WTC11 (cell line): ENCODE results near the gene FOXP1.

Experiments used
- ETV6 ChIP-seq: sonication (generic); formaldehyde crosslinking; IDR thresholded peaks from 2 replicates; pipeline ENCODE4 v1.8.1; 2022; ENCODE audit warnings: mild to moderate bottlenecking, missing genetic modification reagents
- RELA ChIP-seq: sonication (generic); formaldehyde crosslinking; IDR thresholded peaks from 2 replicates; pipeline ENCODE4 v1.8.1; 2022; ENCODE audit warnings: missing genetic modification reagents, mild to moderate bottlenecking, borderline replicate concordance
- SP1 ChIP-seq: sonication (generic); formaldehyde crosslinking; conservative IDR thresholded peaks from 2 replicates; pipeline ENCODE4 v1.8.1; 2022; ENCODE audit warnings: missing genetic modification reagents
- ZNF121 ChIP-seq: sonication (generic); formaldehyde crosslinking; IDR thresholded peaks from 2 replicates; pipeline ENCODE4 v1.8.0; 2023; ENCODE audit warnings: missing genetic modification reagents
- TF ChIP-seq, protein P1 (sequence below): sonication (generic); formaldehyde crosslinking; IDR thresholded peaks from 2 replicates; pipeline ENCODE4 v1.8.0; 2023; ENCODE audit warnings: missing genetic modification reagents, mild to moderate bottlenecking, borderline replicate concordance
- TF ChIP-seq, protein P2 (sequence below): fragments of 200-600 bp; IDR thresholded peaks from 2 replicates; pipeline ENCODE4 v1.8.0; 2022; ENCODE audit warnings: antibody characterized with exemption
- TF ChIP-seq, protein P3 (sequence below): sonication (generic); formaldehyde crosslinking; IDR thresholded peaks from 2 replicates; pipeline ENCODE4 v1.8.0; 2022; ENCODE audit warnings: mild to moderate bottlenecking, missing genetic modification reagents

DNA sequence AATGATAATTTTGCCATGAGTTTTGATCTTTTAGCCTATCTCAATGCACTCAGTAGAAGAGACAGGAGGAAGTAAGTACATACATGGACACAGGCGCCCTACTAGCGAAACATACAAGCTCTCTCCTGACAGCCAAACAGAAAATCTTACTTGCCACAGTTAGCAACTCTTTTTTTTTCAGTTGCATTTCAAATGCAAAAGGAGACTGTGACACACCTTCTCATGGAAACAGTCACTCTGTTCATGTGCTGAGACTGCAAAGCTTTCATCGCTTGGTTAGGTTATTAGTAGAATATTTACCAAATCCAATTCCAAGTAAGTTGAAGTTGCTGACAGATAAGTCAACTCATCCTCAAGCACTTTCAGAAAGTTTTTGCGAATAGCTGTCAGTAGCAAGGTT, 223.3 kb downstream of the FOXP1 start:
- TF ChIP-seq, protein P1, sequence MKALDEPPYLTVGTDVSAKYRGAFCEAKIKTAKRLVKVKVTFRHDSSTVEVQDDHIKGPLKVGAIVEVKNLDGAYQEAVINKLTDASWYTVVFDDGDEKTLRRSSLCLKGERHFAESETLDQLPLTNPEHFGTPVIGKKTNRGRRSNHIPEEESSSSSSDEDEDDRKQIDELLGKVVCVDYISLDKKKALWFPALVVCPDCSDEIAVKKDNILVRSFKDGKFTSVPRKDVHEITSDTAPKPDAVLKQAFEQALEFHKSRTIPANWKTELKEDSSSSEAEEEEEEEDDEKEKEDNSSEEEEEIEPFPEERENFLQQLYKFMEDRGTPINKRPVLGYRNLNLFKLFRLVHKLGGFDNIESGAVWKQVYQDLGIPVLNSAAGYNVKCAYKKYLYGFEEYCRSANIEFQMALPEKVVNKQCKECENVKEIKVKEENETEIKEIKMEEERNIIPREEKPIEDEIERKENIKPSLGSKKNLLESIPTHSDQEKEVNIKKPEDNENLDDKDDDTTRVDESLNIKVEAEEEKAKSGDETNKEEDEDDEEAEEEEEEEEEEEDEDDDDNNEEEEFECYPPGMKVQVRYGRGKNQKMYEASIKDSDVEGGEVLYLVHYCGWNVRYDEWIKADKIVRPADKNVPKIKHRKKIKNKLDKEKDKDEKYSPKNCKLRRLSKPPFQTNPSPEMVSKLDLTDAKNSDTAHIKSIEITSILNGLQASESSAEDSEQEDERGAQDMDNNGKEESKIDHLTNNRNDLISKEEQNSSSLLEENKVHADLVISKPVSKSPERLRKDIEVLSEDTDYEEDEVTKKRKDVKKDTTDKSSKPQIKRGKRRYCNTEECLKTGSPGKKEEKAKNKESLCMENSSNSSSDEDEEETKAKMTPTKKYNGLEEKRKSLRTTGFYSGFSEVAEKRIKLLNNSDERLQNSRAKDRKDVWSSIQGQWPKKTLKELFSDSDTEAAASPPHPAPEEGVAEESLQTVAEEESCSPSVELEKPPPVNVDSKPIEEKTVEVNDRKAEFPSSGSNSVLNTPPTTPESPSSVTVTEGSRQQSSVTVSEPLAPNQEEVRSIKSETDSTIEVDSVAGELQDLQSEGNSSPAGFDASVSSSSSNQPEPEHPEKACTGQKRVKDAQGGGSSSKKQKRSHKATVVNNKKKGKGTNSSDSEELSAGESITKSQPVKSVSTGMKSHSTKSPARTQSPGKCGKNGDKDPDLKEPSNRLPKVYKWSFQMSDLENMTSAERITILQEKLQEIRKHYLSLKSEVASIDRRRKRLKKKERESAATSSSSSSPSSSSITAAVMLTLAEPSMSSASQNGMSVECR (CRISPR knock-in tag), result no peak
- TF ChIP-seq, protein P2, sequence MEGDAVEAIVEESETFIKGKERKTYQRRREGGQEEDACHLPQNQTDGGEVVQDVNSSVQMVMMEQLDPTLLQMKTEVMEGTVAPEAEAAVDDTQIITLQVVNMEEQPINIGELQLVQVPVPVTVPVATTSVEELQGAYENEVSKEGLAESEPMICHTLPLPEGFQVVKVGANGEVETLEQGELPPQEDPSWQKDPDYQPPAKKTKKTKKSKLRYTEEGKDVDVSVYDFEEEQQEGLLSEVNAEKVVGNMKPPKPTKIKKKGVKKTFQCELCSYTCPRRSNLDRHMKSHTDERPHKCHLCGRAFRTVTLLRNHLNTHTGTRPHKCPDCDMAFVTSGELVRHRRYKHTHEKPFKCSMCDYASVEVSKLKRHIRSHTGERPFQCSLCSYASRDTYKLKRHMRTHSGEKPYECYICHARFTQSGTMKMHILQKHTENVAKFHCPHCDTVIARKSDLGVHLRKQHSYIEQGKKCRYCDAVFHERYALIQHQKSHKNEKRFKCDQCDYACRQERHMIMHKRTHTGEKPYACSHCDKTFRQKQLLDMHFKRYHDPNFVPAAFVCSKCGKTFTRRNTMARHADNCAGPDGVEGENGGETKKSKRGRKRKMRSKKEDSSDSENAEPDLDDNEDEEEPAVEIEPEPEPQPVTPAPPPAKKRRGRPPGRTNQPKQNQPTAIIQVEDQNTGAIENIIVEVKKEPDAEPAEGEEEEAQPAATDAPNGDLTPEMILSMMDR, result no peak
- TF ChIP-seq, protein P3, sequence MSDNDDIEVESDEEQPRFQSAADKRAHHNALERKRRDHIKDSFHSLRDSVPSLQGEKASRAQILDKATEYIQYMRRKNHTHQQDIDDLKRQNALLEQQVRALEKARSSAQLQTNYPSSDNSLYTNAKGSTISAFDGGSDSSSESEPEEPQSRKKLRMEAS (CRISPR knock-in tag), result no peak
- TF ChIP-seq ETV6 (CRISPR knock-in tag), result no peak
- TF ChIP-seq RELA (CRISPR knock-in tag), result no peak
- TF ChIP-seq SP1 (CRISPR knock-in tag), result no peak
- no peak for TF ChIP-seq ZNF121 (CRISPR knock-in tag)
